HG03520 (cell line): Measurements from ENCODE around the gene ELMO1.

ENCODE experiments used
- ATAC-seq: cut with Tn5 transposase; IDR thresholded peaks from one replicate; pipeline ENCODE4 v1.9.1; 2021; ENCODE audit warnings: mild to moderate bottlenecking, moderate library complexity; ENCODE audit not compliant: unreplicated experiment

Gene ELMO1

GRCh38 chr7:36870625-36871354 is 577.9 kb downstream of the ELMO1 start:
- ATAC-seq, result no peak

- ATAC-seq, result no peak
Measured at GRCh38 chr7:36868727-36869411, 579.8 kb downstream of the ELMO1 start.

- ATAC-seq, result no peak
Measured at GRCh38 chr7:36865019-36865418, 583.6 kb downstream of the ELMO1 start.

GRCh38 chr7:36863901-36864701 is 584.6 kb downstream of the ELMO1 start:
- ATAC-seq, result no peak

GRCh38 chr7:36862771-36863261 is 585.8 kb downstream of the ELMO1 start:
- ATAC-seq, result no peak

- no peak for ATAC-seq
Measured at GRCh38 chr7:36861656-36862055, 587.0 kb downstream of the ELMO1 start.

- ATAC-seq, result no peak
Measured at GRCh38 chr7:36860681-36861080, 588.0 kb downstream of the ELMO1 start.

GRCh38 chr7:36855330-36855729 is 593.3 kb downstream of the ELMO1 start:
- ATAC-seq, result no peak

GRCh38 chr7:36854652-36855051 is 594.0 kb downstream of the ELMO1 start:
- no peak for ATAC-seq

GRCh38 chr7:36852931-36853330 is 595.7 kb downstream of the ELMO1 start:
- no peak for ATAC-seq

- ATAC-seq, result no peak
Measured at GRCh38 chr7:36852017-36852416, 596.6 kb downstream of the ELMO1 start.

GRCh38 chr7:36851382-36851781 is 597.3 kb downstream of the ELMO1 start:
- ATAC-seq, result no peak

GRCh38 chr7:36847946-36848345 is 600.7 kb downstream of the ELMO1 start:
- ATAC-seq, result no peak

- no peak for ATAC-seq
Measured at GRCh38 chr7:36844374-36844773, 604.3 kb downstream of the ELMO1 start.

- no peak for ATAC-seq
Measured at GRCh38 chr7:36840904-36841303, 607.8 kb downstream of the ELMO1 start.

- no peak for ATAC-seq
Measured at GRCh38 chr7:36838616-36839225, 609.9 kb downstream of the ELMO1 start.

GRCh38 chr7:36831049-36831448 is 617.6 kb downstream of the ELMO1 start:
- no peak for ATAC-seq

- ATAC-seq, result no peak
Measured at GRCh38 chr7:36827726-36828703, 620.6 kb downstream of the ELMO1 start.

- ATAC-seq, result no peak
Measured at GRCh38 chr7:36825501-36825900, 623.2 kb downstream of the ELMO1 start.

- ATAC-seq, result no peak
Measured at GRCh38 chr7:36823353-36823752, 625.3 kb downstream of the ELMO1 start.
